Hepatocyte (in vitro differentiated cells): Measurements from ENCODE around the gene GUCA1A.

ENCODE experiments used
- CTCF ChIP-seq: fragments of 200-600 bp; sonication (generic); IDR thresholded peaks from 2 replicates; pipeline ENCODE4 v1.5.1; 2016; ENCODE audit warnings: antibody characterized with exemption, mild to moderate bottlenecking; ENCODE audit not compliant: poor library complexity
- EZH2phosphoT487 ChIP-seq: fragments of 200-600 bp; sonication (generic); IDR thresholded peaks from one replicate; pipeline ENCODE4 v1.6.1; 2018; ENCODE audit warnings: antibody characterized with exemption, mild to moderate bottlenecking, low read depth, moderate library complexity; ENCODE audit not compliant: unreplicated experiment, severe bottlenecking

GRCh38 chr6:42197555-42198362 is 24.6 kb downstream of the GUCA1A start:
- TF ChIP-seq CTCF (no peak), EZH2phosphoT487 (no peak)
